Stimulated activated CD4-positive, alpha-beta T cell treated with anti-CD3 and anti-CD28 coated beads, Interleukin-15, amount 100 ng/mL, for 48 hours (primary cell): ENCODE measurements around the gene HPSE2.
"Not testable (repeated sequence)": the region's sequence is repeated elsewhere in the genome, so short reads cannot be mapped to it uniquely, and the experiment has no call there.

Source experiments
- DNase-seq, 2 donors: peaks; one replicate each; pipeline ENCODE4 v3.0.0-alpha.2; 2020; ENCODE audit warnings: low read depth in 2 of 2

HPSE2 gene

GRCh38 chr10:99161165-99161564 lies 74.5 kb downstream of the HPSE2 start:
- DNase-seq = no peak

- DNase-seq = no peak
These were observed 92.0 kb downstream of the HPSE2 start for GRCh38 chr10:99143651-99144050.

- no peak for DNase-seq
These were observed 92.6 kb downstream of the HPSE2 start for GRCh38 chr10:99143011-99143410.

GRCh38 chr10:99132897-99133296 lies 102.8 kb downstream of the HPSE2 start:
- not testable (repeated sequence) for DNase-seq

GRCh38 chr10:99125879-99126278 lies 109.8 kb downstream of the HPSE2 start:
- DNase-seq = no peak

DNA sequence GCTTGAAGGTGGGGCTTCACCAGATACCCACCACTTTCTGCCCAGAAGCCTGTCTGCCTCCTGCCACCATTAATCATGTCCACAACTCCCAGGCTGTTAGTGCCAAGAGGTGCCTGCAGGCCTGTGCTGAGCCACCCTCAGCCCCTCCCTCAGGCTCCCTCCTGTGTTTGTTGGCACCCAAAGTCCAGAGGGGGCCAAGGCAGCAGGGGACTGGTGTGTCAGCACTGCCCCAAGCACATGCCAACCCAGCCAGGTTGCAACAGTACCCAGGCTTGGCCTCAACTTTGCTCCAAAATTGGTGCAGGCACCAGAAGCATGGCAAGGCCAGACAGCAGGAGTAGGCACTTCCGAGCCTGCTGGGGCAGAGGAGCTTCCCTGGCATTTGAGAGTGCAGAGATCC lies 111.3 kb downstream of the HPSE2 start:
- DNase-seq = no peak

DNA sequence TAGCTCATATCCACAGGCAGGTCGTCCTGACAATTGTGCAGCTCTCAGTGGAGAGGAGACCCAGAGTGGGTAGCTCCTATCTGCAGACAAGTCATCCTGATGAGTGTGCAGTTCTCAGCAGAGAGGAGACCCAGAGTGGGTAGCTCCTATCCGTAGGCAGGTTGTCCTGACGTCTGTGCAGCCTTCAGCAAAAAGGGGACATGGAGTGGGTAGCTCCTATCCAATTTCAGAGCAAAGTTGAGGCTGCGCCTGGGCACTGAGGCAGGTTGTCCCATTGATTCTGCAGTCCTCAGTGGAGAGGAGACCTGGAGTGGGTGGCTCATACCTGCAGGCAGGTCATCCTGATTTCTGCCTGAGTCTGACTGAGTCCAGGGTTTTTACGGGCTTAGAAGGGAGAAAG lies 111.8 kb downstream of the HPSE2 start:
- DNase-seq = no peak

GRCh38 chr10:99123336-99123735 lies 112.3 kb downstream of the HPSE2 start:
- no peak for DNase-seq

DNA sequence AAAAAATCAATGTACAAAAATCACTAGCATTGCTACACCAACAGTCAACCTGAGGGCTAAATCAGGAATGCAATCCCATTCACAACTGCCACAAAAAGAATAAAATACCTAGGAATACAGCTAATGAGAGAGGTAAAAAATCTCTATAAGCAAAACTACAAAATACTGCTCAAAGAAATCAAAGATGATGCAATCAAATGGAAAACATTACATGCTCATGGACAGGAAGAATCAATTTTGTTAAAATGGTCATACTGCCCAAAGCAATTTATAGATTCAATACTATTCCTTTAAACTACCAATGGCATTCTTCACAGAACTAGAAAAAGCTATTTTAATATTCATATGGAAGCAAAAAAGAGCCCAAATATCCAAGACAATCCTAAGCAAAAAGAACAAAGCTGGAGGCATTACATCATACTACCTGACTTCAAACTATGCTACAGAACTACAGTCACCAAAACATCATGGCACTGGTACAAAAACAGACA lies 116.3 kb downstream of the HPSE2 start:
- DNase-seq = no peak

DNA sequence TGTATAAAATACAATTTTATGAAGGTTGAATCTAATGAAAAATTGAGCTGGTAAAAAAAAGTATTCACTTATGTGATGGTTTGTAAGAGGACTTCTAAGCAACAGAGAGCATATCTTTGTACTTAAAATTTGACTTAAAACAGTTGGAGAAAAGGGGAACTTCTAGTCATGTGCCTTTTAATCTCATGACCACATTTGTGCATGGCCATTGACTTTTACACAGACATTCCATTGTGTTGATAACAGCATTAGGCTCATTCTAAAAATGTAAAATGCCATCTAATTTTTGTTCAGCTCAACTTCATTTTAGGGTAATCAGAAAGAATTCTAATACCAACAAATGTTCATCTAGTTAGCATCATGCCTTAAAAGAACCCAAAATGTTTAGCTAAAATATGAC lies 119.9 kb downstream of the HPSE2 start:
- no peak for DNase-seq

DNA sequence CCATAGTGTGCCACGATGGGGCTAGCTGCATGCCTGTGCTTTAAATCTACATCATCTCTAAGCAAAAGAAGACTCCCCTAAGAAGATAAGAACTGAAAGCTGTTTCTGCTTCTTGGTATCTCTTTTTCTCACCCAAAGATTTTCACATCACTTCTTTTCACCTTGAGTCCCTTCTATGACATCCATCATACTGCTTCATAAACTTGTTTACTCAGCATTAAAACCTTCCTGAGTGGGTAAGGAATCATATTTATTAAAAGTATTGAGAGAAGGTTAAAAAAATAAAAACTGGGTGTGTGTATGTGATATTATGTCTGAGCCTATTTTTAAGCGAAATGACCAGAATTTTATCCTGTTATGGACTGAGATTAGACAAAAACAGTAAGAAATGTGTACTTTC lies 150.3 kb downstream of the HPSE2 start:
- DNase-seq = no peak

DNA sequence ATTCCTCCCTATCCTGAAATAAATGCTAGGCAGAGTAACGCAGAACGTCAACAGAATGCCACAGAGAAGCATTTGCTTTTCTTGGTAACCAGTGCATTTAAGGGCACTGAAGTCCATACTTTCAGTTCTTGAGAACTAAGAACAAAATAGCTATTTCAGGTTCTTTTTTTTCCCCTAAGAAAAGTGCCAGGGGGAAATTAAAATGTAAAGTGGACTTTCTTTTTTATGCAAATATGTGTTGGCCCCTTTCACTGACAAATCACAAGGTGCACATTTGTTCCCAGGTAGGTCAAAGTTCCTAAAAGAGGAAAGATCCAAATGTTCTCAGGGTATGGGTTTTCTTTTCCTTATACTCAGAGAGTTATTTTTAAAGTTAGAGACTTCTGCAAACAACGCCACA lies 151.5 kb downstream of the HPSE2 start:
- DNase-seq = no peak

- no peak for DNase-seq
These were observed 155.2 kb downstream of the HPSE2 start for GRCh38 chr10:99080275-99080945.

- DNase-seq = no peak
These were observed 173.1 kb downstream of the HPSE2 start for GRCh38 chr10:99062591-99062990.

GRCh38 chr10:99058762-99059161 lies 176.9 kb downstream of the HPSE2 start:
- DNase-seq = no peak

DNA sequence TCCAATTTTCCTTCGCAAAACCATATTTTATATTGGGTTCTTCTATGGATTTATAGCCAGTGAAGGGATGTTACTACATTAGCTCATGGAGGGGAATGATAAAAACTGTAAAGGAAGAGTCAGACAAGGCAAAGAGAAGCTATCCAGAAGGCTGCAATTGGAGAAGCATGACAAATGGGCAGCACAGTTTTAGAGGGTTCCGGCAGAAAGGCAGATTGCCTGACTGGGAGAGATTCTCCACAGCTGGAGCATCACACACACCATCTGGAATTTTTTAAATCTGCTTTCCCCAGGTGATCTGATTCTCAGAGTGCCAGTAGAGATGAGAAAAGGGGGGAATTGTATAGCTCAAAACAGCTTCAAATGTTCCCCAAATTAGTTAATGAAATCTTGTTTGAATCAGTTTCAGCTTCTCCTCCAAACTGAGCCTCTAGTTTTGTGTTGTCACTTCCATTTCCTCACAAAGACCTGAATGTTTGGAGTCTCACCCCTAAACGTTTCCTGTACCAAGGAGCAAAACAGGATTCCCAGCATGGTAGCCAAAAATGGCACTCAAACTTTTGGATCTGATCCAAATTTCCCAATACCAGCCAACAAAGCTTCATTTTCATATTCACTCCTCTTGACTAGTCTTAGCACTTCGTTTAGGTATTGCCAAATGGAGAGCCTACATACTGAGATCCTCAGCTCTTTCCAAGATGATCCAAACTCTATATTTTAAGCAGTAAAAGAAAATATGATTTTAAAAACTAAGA lies 177.5 kb downstream of the HPSE2 start:
- DNase-seq = no peak

GRCh38 chr10:99045671-99046070 lies 190.0 kb downstream of the HPSE2 start:
- DNase-seq = no peak

- DNase-seq = no peak
These were observed 193.4 kb downstream of the HPSE2 start for GRCh38 chr10:99042051-99042771.

GRCh38 chr10:99041468-99041867 lies 194.2 kb downstream of the HPSE2 start:
- no peak for DNase-seq

DNA sequence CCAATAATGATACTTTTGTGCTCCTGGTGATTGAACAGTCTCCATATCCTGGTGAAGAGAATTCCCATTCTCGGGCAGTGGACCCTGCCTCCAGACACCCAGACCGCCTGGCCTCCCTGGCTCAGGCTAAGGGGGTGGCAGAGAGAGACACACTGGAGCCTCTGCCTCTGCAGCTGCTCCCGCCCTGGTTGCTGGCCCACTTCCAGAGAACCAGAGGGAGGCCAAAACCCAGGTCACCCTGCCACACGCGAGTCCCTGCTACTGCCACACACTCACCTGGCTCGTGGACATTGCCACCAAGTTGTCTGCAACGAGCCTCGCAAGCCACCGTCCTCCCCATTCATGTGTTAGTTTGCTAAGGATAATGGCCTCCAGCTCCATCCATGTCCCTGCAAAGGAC lies 221.8 kb downstream of the HPSE2 start:
- DNase-seq = no peak

DNA sequence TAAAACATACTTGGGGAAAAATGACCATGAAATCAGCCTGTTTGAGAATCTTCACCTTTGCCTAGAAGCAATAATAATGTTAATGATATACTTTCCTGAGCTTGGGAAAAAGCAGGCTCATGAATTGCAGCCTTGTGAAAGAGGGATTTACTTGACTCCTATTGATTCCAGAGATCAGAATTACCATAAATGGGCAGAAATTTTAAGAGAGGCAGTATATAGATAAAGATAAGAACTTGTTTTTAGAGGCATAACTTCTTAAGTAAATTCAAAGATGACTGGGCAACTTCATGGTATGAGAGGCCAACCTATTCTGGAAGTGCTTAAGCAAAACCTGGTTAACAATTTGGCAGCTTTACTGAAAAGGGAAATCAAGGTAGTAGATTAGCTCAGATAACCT lies 225.4 kb downstream of the HPSE2 start:
- DNase-seq = no peak

DNA sequence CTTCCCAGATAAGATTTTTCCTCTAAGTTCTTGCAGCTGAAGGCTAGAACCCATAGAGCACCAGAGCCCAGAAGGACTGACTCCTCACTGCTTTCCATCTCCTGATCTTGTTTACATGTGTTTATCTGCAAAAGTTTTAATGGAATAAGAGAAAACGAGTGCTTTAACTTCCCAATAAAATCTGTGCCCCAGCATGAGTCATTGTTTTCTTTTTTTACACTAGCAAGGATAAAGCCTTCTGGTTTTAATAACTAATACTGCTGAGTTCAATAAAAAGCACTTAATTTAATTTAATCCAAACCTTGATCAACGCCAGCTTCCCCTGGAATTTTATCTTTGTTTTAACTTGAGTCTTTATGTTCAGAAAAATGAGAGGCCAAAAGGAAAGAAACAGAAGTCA lies 227.6 kb downstream of the HPSE2 start:
- no peak for DNase-seq

DNA sequence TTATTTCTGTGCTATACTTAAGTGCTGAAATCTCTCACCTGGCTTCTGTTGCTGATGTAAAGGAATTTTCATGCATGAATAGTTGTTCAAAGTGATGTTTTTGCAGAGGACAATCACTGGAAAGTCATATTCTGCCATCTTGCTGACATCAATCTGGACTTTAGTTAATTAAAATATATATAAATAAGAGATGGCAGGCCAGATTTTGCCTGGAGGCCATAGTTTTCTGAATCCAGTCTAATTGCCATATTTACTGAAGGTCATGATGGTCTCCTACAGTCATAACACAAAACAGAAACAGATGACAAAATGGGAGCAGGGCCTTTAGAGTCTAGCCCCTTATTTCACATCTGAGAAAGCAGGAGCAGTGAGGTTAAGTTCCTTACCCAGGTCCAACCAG lies 228.2 kb downstream of the HPSE2 start:
- no peak for DNase-seq
